Right lobe of liver (tissue), 4 donors: ENCODE measurements around the gene ANKRD45.
"Not testable (repeated sequence)": the region's sequence is repeated elsewhere in the genome, so short reads cannot be mapped to it uniquely, and the experiment has no call there.

ENCODE experiments used
- CTCF ChIP-seq, 4 donors: fragments of 200-600 bp in 3 of 4; fragments of 450-650 bp in 1 of 4; IDR thresholded peaks; one replicate each; pipeline versions ENCODE4 v1.5.1 to v1.8.0; 2016 to 2022; ENCODE audit warnings: antibody characterized with exemption in 4 of 4, mild to moderate bottlenecking in 2 of 4
- POLR2A ChIP-seq: fragments of 450-650 bp; IDR thresholded peaks from one replicate; pipeline ENCODE4 v1.6.1; 2017; ENCODE audit warnings: antibody characterized with exemption, mild to moderate bottlenecking
- donor health status: DM: no; HTN: no; CAD: no.
- donor health status: DM: no; HTN: no; CAD: no.
- donor health status: DM: no; HTN: yes; CAD: no.

GRCh38 chr1:173674496-173674895 lies 4.8 kb upstream of the ANKRD45 start:
- TF ChIP-seq CTCF (IDR thresholded peaks at IDR 0.05); POLR2A: not testable (repeated sequence)
